Stimulated activated CD4-positive, alpha-beta T cell treated with anti-CD3 and anti-CD28 coated beads, Interleukin-12 subunit alpha, Interleukin-12 subunit beta, amount 100 ng/mL, for 48 hours (primary cell): ENCODE results near the gene LGI4.

Experiments used
- DNase-seq, 3 donors: peaks; one replicate each; pipeline ENCODE4 v3.0.0-alpha.2; 2020; ENCODE audit warnings: low read depth in 2 of 3, low spot score in 1 of 3

Gene LGI4

GRCh38 chr19:35124098-35125060, 10.5 kb downstream of the LGI4 start:
- peak; percentile 74 to 86 (median 77) for DNase-seq

- no peak for DNase-seq
Measured at GRCh38 chr19:35123573-35123972, 11.3 kb downstream of the LGI4 start.

- no peak for DNase-seq
Measured at GRCh38 chr19:35122687-35123551, 11.9 kb downstream of the LGI4 start.

- no peak for DNase-seq
Measured at GRCh38 chr19:35120898-35121297, 14.0 kb downstream of the LGI4 start.

- DNase-seq: no peak
Measured at GRCh38 chr19:35120492-35120891, 14.4 kb downstream of the LGI4 start.

- no peak for DNase-seq
Measured at GRCh38 chr19:35119578-35120155, 15.2 kb downstream of the LGI4 start.

- DNase-seq: no peak
Measured at GRCh38 chr19:35119091-35119490, 15.8 kb downstream of the LGI4 start.

- no peak for DNase-seq
Measured at GRCh38 chr19:35118268-35119020, 16.4 kb downstream of the LGI4 start.

- DNase-seq: no peak
Measured at GRCh38 chr19:35117799-35118198, 17.1 kb downstream of the LGI4 start.

GRCh38 chr19:35117116-35117515, 17.7 kb downstream of the LGI4 start:
- DNase-seq: no peak

- no peak for DNase-seq
Measured at GRCh38 chr19:35116072-35116801, 18.6 kb downstream of the LGI4 start.

- DNase-seq: no peak
Measured at GRCh38 chr19:35115177-35115951, 19.5 kb downstream of the LGI4 start, which contains the start of gene FXYD3. TSS of gene FXYD3 (plus strand) at chr19:35115823. CDS start at chr19:35119377, 3,554 bp downstream.

- peak; percentile 37 to 79 (median 45) for DNase-seq
Measured at GRCh38 chr19:35114353-35115176, 20.3 kb downstream of the LGI4 start.

GRCh38 chr19:35112995-35113688, 21.7 kb downstream of the LGI4 start:
- DNase-seq: no peak

- no peak for DNase-seq
Measured at GRCh38 chr19:35110974-35111373, 23.9 kb downstream of the LGI4 start.

GRCh38 chr19:35109395-35110112, 25.3 kb downstream of the LGI4 start:
- DNase-seq: no peak

- no peak for DNase-seq
Measured at GRCh38 chr19:35108730-35109129, 26.1 kb downstream of the LGI4 start.
